Hepatocyte (in vitro differentiated cells): ENCODE data around the gene DIP2C.

Source experiments
- EZH2 ChIP-seq: fragments of 200-600 bp; sonication (generic); IDR thresholded peaks from 2 replicates; pipeline ENCODE4 v1.6.1; 2016; ENCODE audit warnings: antibody characterized with exemption, mild to moderate bottlenecking, borderline replicate concordance
- EZH2phosphoT487 ChIP-seq: fragments of 200-600 bp; sonication (generic); IDR thresholded peaks from one replicate; pipeline ENCODE4 v1.6.1; 2018; ENCODE audit warnings: antibody characterized with exemption, mild to moderate bottlenecking, low read depth, moderate library complexity; ENCODE audit not compliant: unreplicated experiment, severe bottlenecking
- TF ChIP-seq, protein P1 (sequence below): fragments of 200-600 bp; sonication (generic); IDR thresholded peaks from 2 replicates; pipeline ENCODE4 v1.5.1; 2016; ENCODE audit warnings: antibody characterized with exemption, mild to moderate bottlenecking; ENCODE audit not compliant: poor library complexity

DNA sequence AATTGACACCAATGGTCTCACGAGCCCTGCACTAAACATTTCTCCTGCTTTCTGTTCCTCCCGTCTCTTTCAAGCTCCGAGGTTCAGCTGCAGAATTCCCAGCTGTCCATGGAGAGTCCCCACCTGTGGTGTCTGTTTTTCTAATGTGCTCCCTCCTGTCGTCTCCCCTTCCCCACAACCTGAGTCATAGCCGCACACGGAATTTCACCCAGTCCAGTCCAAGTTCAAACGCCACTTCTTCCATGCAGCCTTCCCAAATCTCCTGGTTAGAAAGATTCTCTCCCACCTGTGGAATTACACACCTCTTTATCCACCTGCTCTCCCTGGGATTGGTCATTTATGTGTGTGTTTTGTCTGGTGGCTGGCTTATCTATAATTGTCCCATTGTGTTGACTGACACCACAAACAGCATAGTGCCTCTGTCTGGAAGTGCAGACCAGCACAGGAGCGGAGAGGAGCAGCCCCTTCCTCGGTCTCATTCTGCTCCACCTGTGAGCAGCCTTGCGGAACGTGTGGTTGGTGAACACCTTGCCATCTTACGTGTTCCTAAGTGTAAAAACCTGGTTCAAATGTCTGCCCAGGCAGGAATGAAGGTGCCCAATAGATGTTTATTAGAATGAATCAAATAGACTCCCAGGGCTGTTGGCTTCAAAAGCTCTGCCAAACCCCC, 3.3 kb upstream of the DIP2C start:
- TF ChIP-seq, protein P1, sequence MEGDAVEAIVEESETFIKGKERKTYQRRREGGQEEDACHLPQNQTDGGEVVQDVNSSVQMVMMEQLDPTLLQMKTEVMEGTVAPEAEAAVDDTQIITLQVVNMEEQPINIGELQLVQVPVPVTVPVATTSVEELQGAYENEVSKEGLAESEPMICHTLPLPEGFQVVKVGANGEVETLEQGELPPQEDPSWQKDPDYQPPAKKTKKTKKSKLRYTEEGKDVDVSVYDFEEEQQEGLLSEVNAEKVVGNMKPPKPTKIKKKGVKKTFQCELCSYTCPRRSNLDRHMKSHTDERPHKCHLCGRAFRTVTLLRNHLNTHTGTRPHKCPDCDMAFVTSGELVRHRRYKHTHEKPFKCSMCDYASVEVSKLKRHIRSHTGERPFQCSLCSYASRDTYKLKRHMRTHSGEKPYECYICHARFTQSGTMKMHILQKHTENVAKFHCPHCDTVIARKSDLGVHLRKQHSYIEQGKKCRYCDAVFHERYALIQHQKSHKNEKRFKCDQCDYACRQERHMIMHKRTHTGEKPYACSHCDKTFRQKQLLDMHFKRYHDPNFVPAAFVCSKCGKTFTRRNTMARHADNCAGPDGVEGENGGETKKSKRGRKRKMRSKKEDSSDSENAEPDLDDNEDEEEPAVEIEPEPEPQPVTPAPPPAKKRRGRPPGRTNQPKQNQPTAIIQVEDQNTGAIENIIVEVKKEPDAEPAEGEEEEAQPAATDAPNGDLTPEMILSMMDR, result no peak
- TF ChIP-seq EZH2, result no peak
- no peak for TF ChIP-seq EZH2phosphoT487
